ENCODE results near the gene PDX1. TPM values are rescaled to one million over a fixed set of nuclear protein-coding genes. Genes with fewer than 3 reads are reported as not detected.

The PDX1 gene
- polyA plus RNA-seq, 3 donors, result not detected

GRCh38 chr13:27965740-27966640 is 46.2 kb downstream of the PDX1 start:
- Histone ChIP-seq H3K4me2 (replicated peaks; ENCODE audit: extremely low read depth, low read length, poor library complexity, severe bottlenecking) (no peak overlapping the region), H3K9me3 (replicated peaks in 1 of 2; ENCODE audit: control insufficient read depth in 1 of 2, insufficient read depth in 1 of 2, low read length in 2 of 2) (peaks cover 0 to 39% of the 10 kb centered on the region in 2 donors), H3K27ac (ENCODE audit: low read depth in 1 of 2, low read length in 2 of 2) (no peak overlapping the region), H3K27me3 (ENCODE audit: control insufficient read depth in 2 of 2, insufficient read depth in 2 of 2, low read length in 2 of 2) (peaks cover 82 to 98% of the 10 kb centered on the region in 2 donors), H3K79me2 (ENCODE audit: insufficient read depth, low read length) (no peaks in the 10 kb centered on the region), H2AFZ (ENCODE audit: insufficient read depth, low read depth, low read length, poor library complexity, severe bottlenecking) (no peak overlapping the region), H3K4me1 (ENCODE audit: control insufficient read depth in 1 of 2, insufficient read depth in 2 of 2, low read length in 2 of 2) (peaks cover 7 to 19% of the 10 kb centered on the region in 2 donors), H3K9ac (ENCODE audit: insufficient read depth, low read length, poor library complexity, severe bottlenecking) (no peak overlapping the region), H3K36me3 (replicated peaks in 1 of 2; ENCODE audit: control insufficient read depth in 1 of 2, insufficient read depth in 2 of 2, low read length in 2 of 2) (no peaks in the 10 kb centered on the region), H3K4me3 (replicated peaks in 1 of 3; ENCODE audit: low read depth in 2 of 3, low read length in 3 of 3) (no peak overlapping the region), H4K20me1 (ENCODE audit: insufficient read depth, low read length) (no peaks in the 10 kb centered on the region)
- H3K4me3 Mint-ChIP-seq, result peak overlapping the region in 1 of 2 donors; percentile 69
- WGBS (ENCODE audit: insufficient coverage), result 13% methylated on average over 38 of the region's 45 CpGs
- intact Hi-C loops (cut with micrococcal nuclease), result no loop called here
- H3K27ac Mint-ChIP-seq, result no peak overlapping the region
- H3K9me3 Mint-ChIP-seq, result peaks cover 0 to 28% (median 12%) of the 10 kb centered on the region in 7 donors
- no peak for DNase-seq
- TF ChIP-seq CTCF (IDR thresholded peaks at IDR 0.05), result no peak
- H3K36me3 Mint-ChIP-seq, result peaks cover 1 to 3% of the 10 kb centered on the region in 2 donors
- H3K27me3 Mint-ChIP-seq (ENCODE audit: low read depth in 3 of 3), result peaks cover 98 to 100% (median 98%) of the 10 kb centered on the region in 3 donors
- peaks cover 33% of the 10 kb centered on the region for H3K4me1 Mint-ChIP-seq

GRCh38 chr13:27966641-27967202 is 46.9 kb downstream of the PDX1 start:
- intact Hi-C loops (cut with micrococcal nuclease), result no loop called here
- Histone ChIP-seq H3K9me3 (replicated peaks in 1 of 2; ENCODE audit: control insufficient read depth in 1 of 2, insufficient read depth in 1 of 2, low read length in 2 of 2) (peaks cover 0 to 44% of the 10 kb centered on the region in 2 donors), H3K27ac (ENCODE audit: low read depth in 1 of 2, low read length in 2 of 2) (no peak overlapping the region), H3K27me3 (ENCODE audit: control insufficient read depth in 2 of 2, insufficient read depth in 2 of 2, low read length in 2 of 2) (peaks cover 83 to 98% of the 10 kb centered on the region in 2 donors), H3K4me2 (replicated peaks; ENCODE audit: extremely low read depth, low read length, poor library complexity, severe bottlenecking) (no peak overlapping the region), H3K4me1 (ENCODE audit: control insufficient read depth in 1 of 2, insufficient read depth in 2 of 2, low read length in 2 of 2) (peaks cover 3 to 12% of the 10 kb centered on the region in 2 donors), H3K79me2 (ENCODE audit: insufficient read depth, low read length) (no peaks in the 10 kb centered on the region), H4K20me1 (ENCODE audit: insufficient read depth, low read length) (no peaks in the 10 kb centered on the region), H2AFZ (ENCODE audit: insufficient read depth, low read depth, low read length, poor library complexity, severe bottlenecking) (no peak overlapping the region), H3K4me3 (replicated peaks in 1 of 3; ENCODE audit: low read depth in 2 of 3, low read length in 3 of 3) (no peak overlapping the region), H3K9ac (ENCODE audit: insufficient read depth, low read length, poor library complexity, severe bottlenecking) (no peak overlapping the region), H3K36me3 (replicated peaks in 1 of 2; ENCODE audit: control insufficient read depth in 1 of 2, insufficient read depth in 2 of 2, low read length in 2 of 2) (no peaks in the 10 kb centered on the region)
- H3K9me3 Mint-ChIP-seq, result peaks cover 0 to 25% (median 12%) of the 10 kb centered on the region in 7 donors
- DNase-seq, result no peak
- H3K36me3 Mint-ChIP-seq, result peaks cover 1 to 3% of the 10 kb centered on the region in 2 donors
- WGBS (ENCODE audit: insufficient coverage), result 5% methylated on average over 27 of the region's 38 CpGs
- no peak overlapping the region for H3K27ac Mint-ChIP-seq
- H3K4me3 Mint-ChIP-seq, result peak overlapping the region in 1 of 2 donors; percentile 83
- TF ChIP-seq CTCF (IDR thresholded peaks at IDR 0.05), result no peak
- peaks cover 98 to 100% (median 98%) of the 10 kb centered on the region in 3 donors for H3K27me3 Mint-ChIP-seq (ENCODE audit: low read depth in 3 of 3)
- peaks cover 26% of the 10 kb centered on the region for H3K4me1 Mint-ChIP-seq
